ENCODE results near the gene NBR1.

GRCh38 chr17:43210576-43210975, 39.6 kb downstream of the NBR1 start:
- TF ChIP-seq HIC1 (tag by site-specific recombination; IDR thresholded peaks at IDR 0.05), result no peak
- no peak for TF ChIP-seq ZBTB7A (tag by site-specific recombination; IDR thresholded peaks at IDR 0.05; ENCODE audit: low read depth)

Measured in HEK293 (cell line).